Measurements from ENCODE around the gene C2orf42. TPM values are rescaled to one million over a fixed set of nuclear protein-coding genes. Genes with fewer than 3 reads are reported as not detected.

Gene C2orf42
- polyA plus RNA-seq, 1 experiment = 9.8 TPM

DNA sequence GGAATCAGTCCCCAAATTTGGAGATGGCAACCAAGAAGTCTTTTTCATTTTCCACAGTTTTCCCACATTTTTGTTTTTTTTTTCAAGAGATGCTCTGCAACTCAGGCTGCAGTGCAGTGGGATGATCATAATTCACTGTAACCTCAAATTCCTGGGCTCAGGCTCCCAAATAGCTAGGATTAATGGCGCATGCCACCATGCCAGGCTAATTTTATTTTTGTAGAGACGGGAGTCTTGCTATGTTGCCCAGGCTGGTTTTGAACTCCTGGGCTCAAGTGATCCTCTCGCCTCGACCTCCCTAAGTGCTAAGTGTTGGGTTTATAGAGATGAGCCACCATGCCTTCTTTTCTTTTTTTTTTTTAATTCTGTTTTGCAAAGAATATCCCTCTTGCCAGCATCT, 68.3 kb downstream of the C2orf42 start:
- no peak overlapping the region for H3K4me3 ChIP-seq (ENCODE audit: low read depth, low read length)
- POLR2A ChIA-PET = no interaction called here
- H3K36me3 ChIP-seq (ENCODE audit: control insufficient read depth, insufficient read depth, low read length) = no peaks in the 10 kb centered on the region
- TF ChIP-seq, protein P1, sequence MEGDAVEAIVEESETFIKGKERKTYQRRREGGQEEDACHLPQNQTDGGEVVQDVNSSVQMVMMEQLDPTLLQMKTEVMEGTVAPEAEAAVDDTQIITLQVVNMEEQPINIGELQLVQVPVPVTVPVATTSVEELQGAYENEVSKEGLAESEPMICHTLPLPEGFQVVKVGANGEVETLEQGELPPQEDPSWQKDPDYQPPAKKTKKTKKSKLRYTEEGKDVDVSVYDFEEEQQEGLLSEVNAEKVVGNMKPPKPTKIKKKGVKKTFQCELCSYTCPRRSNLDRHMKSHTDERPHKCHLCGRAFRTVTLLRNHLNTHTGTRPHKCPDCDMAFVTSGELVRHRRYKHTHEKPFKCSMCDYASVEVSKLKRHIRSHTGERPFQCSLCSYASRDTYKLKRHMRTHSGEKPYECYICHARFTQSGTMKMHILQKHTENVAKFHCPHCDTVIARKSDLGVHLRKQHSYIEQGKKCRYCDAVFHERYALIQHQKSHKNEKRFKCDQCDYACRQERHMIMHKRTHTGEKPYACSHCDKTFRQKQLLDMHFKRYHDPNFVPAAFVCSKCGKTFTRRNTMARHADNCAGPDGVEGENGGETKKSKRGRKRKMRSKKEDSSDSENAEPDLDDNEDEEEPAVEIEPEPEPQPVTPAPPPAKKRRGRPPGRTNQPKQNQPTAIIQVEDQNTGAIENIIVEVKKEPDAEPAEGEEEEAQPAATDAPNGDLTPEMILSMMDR (IDR thresholded peaks at IDR 0.05; ENCODE audit: insufficient read depth, low read depth, low read length) = no peak
- H3K27me3 ChIP-seq (ENCODE audit: control insufficient read depth, insufficient read depth, low read length) = no peaks in the 10 kb centered on the region
- CTCF ChIA-PET = interaction anchor here (0.8 to 1.0 kb wide), 2 partner anchors 9 to 10 kb away, joined by 3 to 4 read pairs; no protein-coding TSS in a partner anchor
- DNase-seq (ENCODE audit: low read depth) = no peak

DNA sequence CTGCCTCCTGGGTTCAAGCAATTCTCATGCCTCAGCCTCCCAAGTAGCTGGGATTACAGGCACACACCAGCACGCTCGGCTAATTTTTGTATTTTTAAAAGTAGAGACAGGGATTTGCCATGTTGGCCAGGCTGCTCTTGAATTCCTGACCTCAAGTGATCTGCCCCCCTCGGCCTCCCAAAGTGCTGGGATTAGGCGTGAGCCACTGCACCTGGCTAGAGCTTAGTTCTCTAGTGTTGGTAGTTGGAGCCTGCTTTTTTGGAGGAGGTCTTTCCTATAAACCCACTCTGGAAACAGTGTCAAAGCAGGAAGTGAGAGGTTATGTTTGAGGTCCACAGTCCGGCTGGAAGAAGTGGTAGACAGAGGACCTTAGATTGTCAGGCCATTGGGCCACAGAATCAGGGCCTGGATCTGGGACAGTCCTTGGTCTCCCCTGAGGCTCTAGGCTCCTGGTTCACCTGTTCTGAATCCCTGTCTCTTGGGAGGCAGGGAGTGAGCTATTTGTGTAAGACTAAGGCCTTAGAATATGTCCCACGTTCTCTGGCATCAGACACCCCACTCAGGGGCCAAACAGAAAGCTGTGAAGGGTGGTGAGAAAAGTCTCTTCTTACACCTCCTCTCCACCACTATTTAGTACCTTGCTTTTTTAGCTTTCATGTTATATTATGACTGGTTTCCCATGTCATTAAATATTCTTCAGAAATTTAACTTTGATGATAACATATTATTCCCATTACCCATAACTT, 69.0 kb downstream of the C2orf42 start:
- no peak overlapping the region for H3K4me3 ChIP-seq (ENCODE audit: low read depth, low read length)
- TF ChIP-seq, protein P1 (IDR thresholded peaks at IDR 0.05; ENCODE audit: insufficient read depth, low read depth, low read length) = no peak
- POLR2A ChIA-PET = no interaction called here
- no peaks in the 10 kb centered on the region for H3K27me3 ChIP-seq (ENCODE audit: control insufficient read depth, insufficient read depth, low read length)
- H3K36me3 ChIP-seq (ENCODE audit: control insufficient read depth, insufficient read depth, low read length) = no peaks in the 10 kb centered on the region
- no peak for DNase-seq (ENCODE audit: low read depth)
- CTCF ChIA-PET = interaction anchor here (1.0 kb wide), 1 partner anchor 8 kb away, joined by 4 read pairs; no protein-coding TSS in a partner anchor

DNA sequence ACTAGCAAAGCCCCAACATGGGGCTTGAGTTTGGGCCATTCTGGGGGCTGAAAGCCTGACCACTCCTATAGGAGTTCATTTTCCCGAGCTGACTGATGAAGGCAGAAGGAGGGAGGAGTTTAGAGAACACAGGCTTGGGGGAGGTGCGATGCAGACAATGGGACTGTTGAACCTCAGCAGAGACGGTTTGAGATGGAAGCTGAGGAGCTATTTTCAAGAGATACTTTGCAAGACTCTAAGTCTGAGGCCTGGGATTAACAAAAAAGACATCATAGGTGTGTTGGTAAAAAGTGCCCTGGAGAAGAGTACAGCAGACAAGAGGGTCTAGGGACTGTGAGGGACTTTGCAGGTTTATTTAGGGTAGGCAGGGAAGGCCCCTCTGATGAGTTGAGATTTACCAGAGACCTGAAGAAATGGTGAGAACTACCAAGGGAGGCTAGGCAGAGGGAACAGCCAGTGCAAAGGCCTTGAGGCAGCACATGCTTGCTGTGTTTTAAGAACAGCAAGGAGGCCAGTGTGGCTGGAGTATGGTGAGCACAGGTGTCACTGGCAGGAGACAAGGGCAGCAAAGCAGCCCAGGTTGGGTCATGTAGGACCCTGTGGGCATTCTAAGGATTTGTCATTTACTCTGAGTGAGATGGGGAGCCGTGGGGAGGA, 71.9 kb downstream of the C2orf42 start:
- CTCF ChIA-PET = no interaction called here
- no peak overlapping the region for H3K4me3 ChIP-seq (ENCODE audit: low read depth, low read length)
- POLR2A ChIA-PET = no interaction called here
- TF ChIP-seq, protein P1 (IDR thresholded peaks at IDR 0.05; ENCODE audit: insufficient read depth, low read depth, low read length) = no peak
- H3K27me3 ChIP-seq (ENCODE audit: control insufficient read depth, insufficient read depth, low read length) = no peaks in the 10 kb centered on the region
- no peaks in the 10 kb centered on the region for H3K36me3 ChIP-seq (ENCODE audit: control insufficient read depth, insufficient read depth, low read length)
- no peak for DNase-seq (ENCODE audit: low read depth)

DNA sequence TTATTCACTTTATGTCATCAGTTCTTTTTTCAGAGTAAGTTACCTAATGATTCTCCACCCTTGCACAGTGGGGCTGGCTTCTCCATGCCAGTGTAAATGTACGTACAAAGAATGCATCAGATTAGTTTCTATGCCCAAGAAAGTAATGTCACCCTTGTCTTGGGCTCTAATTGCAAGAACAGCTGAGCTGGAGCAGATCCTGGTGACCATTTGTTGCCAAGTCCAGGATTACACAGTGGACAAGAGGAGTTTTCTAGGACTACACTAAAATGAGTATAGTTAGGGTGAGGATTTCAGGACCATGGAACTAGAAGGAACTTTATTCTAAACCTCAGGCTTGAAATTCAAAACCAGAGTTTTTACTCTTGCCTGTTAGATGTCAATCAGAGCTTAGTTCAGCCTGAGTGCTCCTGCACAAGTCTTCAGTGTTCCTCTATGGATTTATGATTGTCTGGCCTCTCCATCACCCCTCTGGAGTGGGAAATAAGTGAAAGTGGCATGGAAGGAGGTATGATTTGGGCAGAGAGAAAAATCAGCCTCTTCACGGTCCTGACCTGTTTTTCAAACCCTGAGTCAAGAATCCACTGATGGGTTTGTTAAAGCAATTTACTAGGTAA, 73.8 kb downstream of the C2orf42 start:
- no peak for DNase-seq (ENCODE audit: low read depth)
- TF ChIP-seq, protein P1 (IDR thresholded peaks at IDR 0.05; ENCODE audit: insufficient read depth, low read depth, low read length) = no peak
- no peaks in the 10 kb centered on the region for H3K27me3 ChIP-seq (ENCODE audit: control insufficient read depth, insufficient read depth, low read length)
- H3K36me3 ChIP-seq (ENCODE audit: control insufficient read depth, insufficient read depth, low read length) = no peaks in the 10 kb centered on the region
- ChIA-PET POLR2A (no interaction called here), CTCF (no interaction called here)
- H3K4me3 ChIP-seq (ENCODE audit: low read depth, low read length) = no peak overlapping the region

All from BJ (cell line).